DOHH2 (cell line): ENCODE results near the gene EPB41L2.

Source experiments
- EZH2phosphoT487 ChIP-seq: fragments of 200-600 bp; sonication (generic); IDR thresholded peaks from 2 replicates; pipeline ENCODE4 v1.6.1; 2017; ENCODE audit warnings: borderline replicate concordance, mild to moderate bottlenecking, antibody characterized with exemption, low read length, moderate library complexity, mixed read lengths
- TF ChIP-seq, protein P1 (sequence below): fragments of 200-600 bp; sonication (generic); IDR thresholded peaks from one replicate; pipeline ENCODE4 v1.5.1; 2014; ENCODE audit warnings: antibody characterized with exemption, mild to moderate bottlenecking, low read depth, low read length; ENCODE audit not compliant: poor library complexity, severe bottlenecking

- TF ChIP-seq, protein P1, sequence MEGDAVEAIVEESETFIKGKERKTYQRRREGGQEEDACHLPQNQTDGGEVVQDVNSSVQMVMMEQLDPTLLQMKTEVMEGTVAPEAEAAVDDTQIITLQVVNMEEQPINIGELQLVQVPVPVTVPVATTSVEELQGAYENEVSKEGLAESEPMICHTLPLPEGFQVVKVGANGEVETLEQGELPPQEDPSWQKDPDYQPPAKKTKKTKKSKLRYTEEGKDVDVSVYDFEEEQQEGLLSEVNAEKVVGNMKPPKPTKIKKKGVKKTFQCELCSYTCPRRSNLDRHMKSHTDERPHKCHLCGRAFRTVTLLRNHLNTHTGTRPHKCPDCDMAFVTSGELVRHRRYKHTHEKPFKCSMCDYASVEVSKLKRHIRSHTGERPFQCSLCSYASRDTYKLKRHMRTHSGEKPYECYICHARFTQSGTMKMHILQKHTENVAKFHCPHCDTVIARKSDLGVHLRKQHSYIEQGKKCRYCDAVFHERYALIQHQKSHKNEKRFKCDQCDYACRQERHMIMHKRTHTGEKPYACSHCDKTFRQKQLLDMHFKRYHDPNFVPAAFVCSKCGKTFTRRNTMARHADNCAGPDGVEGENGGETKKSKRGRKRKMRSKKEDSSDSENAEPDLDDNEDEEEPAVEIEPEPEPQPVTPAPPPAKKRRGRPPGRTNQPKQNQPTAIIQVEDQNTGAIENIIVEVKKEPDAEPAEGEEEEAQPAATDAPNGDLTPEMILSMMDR, result no peak
- no peak for TF ChIP-seq EZH2phosphoT487
These were observed 226.0 kb downstream of the EPB41L2 start for GRCh38 chr6:130837067-130837466.
